ENCODE results near the gene C3orf80. TPM values are rescaled to one million over a fixed set of nuclear protein-coding genes. Genes with fewer than 3 reads are reported as not detected.
"Not testable (repeated sequence)": the region's sequence is repeated elsewhere in the genome, so short reads cannot be mapped to it uniquely, and the experiment has no call there.

Gene C3orf80
- total RNA-seq = under 1 TPM; 0.15 to 0.23 TPM

DNA sequence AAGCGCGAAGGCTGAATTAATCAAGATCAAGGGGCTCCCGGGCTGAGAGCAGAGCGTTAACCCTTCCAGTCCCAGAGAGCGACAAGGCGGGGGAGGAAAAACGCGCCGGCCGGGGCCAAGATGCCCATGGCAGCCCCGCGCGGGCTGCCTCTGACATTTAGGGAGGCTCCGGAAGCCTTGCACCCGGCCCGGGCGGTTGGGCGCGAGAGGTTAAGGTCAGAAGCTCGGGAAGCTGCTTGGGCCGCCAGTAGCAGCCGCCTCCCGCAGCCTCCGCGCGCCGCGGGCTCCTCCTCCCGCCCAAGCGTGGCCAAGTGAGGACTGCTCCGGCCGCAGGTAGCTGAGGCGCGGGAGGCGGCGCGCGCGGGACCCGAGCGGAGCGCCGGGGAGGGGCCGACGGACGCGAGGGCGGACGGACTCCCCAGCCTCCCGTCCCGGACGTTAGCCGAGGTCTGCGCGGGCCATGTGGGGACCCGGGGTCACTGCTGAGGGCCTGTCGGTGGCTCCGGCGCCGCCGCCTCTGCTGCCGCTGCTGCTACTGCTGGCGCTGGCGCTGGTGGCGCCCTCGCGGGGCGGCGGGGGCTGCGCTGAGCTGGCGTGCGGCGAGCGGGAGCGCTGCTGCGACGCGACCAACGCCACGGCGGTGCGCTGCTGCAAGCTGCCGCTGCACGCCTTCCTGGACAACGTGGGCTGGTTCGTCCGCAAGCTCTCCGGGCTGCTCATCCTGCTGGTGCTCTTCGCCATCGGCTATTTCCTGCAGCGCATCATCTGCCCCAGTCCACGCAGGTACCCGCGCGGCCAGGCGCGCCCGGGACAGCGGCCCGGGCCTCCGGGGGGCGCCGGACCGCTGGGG lies at the start of gene C3orf80:
Gene C3orf80 (plus strand): TSS at position 247 of the 850 bp plus-strand sequence. CDS start 214 bp downstream, at position 461.
- H3K36me3 Mint-ChIP-seq = no peaks in the 10 kb centered on the region
- H3K27ac Mint-ChIP-seq = no peak within 1 kb of the TSS
- H3K4me1 Mint-ChIP-seq = peaks cover 10% of the 10 kb centered on the region
- peaks cover 66% of the 10 kb centered on the region for H3K27me3 Mint-ChIP-seq
- ATAC-seq (peak; percentile 89), DNase-seq (peak; percentile 61)
- H3K4me3 Mint-ChIP-seq = peak within 1 kb of the TSS; percentile 60
- CTCF ChIA-PET = interaction anchor here (1.3 to 1.5 kb wide), 5 partner anchors 14 to 188 kb away, joined by 3 to 5 read pairs (median 4); no protein-coding TSS in a partner anchor
- no peaks in the 10 kb centered on the region for H3K9me3 Mint-ChIP-seq (ENCODE audit: low read depth)

DNA sequence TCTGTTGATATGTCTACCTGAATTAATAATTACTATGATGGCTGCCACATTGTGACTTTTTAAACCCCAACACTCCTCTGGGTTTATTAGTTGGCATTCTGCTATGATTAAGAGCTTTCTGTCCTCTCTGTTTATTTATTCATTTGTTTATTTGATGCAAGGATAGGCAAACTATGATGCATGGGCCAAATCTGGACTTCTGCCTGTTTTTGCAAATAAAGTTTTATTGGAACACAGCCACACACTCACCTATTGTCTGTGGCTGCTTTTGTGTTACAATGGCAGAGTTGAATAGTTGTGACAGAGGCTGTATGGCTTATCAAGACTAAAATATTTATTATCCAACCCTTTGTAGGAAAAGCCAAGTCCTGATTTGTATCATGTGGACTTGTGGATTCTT lies 48.3 kb upstream of the C3orf80 start:
- ATAC-seq (no peak), DNase-seq (no peak)
- H3K4me3 Mint-ChIP-seq = no peak overlapping the region
- CTCF ChIA-PET = no interaction called here
- no peaks in the 10 kb centered on the region for H3K9me3 Mint-ChIP-seq (ENCODE audit: low read depth)
- H3K27ac Mint-ChIP-seq = no peak overlapping the region
- peaks cover 17% of the 10 kb centered on the region for H3K27me3 Mint-ChIP-seq
- H3K36me3 Mint-ChIP-seq = no peaks in the 10 kb centered on the region
- peaks cover 4% of the 10 kb centered on the region for H3K4me1 Mint-ChIP-seq

DNA sequence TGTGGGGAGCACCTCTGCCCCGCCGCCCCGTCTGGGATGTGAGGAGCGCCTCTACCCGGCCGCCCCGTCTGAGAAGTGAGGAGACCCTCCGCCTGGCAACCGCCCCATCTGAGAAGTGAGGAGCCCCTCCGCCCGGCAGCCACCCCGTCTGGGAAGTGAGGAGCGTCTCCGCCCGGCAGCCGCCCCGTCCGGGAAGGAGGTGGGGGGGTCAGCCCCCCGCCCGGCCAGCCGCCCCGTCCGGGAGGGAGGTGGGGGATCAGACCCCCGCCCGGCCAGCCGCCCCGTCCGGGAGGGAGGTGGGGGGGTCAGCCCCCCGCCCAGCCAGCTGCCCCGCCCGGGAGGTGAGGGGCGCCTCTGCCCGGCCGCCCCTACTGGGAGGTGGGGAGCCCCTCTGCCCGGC lies 46.6 kb upstream of the C3orf80 start:
- H3K4me1 Mint-ChIP-seq, H3K4me3 Mint-ChIP-seq: not testable (repeated sequence)

DNA sequence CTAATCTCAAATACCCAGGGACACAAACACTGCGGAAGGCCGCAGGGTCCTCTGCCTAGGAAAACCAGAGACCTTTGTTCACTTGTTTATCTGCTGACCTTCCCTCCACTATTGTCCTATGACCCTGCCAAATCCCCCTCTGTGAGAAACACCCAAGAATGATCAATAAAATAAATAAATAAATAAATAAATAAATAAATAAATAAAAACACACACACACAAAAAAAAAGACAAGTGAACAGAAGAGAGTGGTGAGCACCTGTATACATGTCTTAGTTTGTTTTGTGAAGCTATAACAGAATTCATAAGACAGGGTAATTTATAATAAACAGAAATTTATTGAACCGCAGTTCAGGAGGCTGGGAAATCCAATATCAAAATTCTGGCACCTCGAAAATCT lies 45.8 kb upstream of the C3orf80 start:
- CTCF ChIA-PET; H3K9me3 Mint-ChIP-seq (ENCODE audit: low read depth); H3K27ac Mint-ChIP-seq; ATAC-seq; H3K4me1 Mint-ChIP-seq; DNase-seq; H3K36me3 Mint-ChIP-seq; H3K4me3 Mint-ChIP-seq: not testable (repeated sequence)
- H3K27me3 Mint-ChIP-seq = peaks cover 23% of the 10 kb centered on the region

More for the DNA sequence above, 46.6 kb upstream of the C3orf80 start:
- peaks cover 22% of the 10 kb centered on the region for H3K27me3 Mint-ChIP-seq
- ATAC-seq; H3K27ac Mint-ChIP-seq; H3K36me3 Mint-ChIP-seq; DNase-seq; CTCF ChIA-PET; H3K9me3 Mint-ChIP-seq (ENCODE audit: low read depth): not testable (repeated sequence)

DNA sequence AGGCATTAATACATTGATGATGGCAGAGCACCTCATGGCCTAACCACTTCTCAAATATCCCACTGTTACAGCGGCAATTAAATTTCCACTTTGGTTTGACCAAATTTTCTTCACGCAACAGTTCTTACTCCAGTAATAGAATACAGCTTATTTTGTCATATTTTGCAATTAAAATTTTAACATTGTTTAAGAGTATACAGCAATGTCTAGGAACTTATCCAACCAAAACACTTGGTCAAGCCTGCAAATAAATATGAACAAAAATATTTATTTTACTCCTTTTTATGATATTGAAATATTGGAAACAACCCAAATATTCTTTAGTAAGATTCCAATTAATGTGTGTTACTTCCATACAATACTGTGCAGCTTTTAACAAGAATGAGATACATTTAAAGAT lies 45.3 kb upstream of the C3orf80 start:
- no peaks in the 10 kb centered on the region for H3K36me3 Mint-ChIP-seq
- CTCF ChIA-PET = no interaction called here
- ATAC-seq (no peak), DNase-seq (no peak)
- no peaks in the 10 kb centered on the region for H3K9me3 Mint-ChIP-seq (ENCODE audit: low read depth)
- peaks cover 23% of the 10 kb centered on the region for H3K27me3 Mint-ChIP-seq
- H3K4me3 Mint-ChIP-seq = no peak overlapping the region
- H3K4me1 Mint-ChIP-seq = no peaks in the 10 kb centered on the region
- H3K27ac Mint-ChIP-seq = no peak overlapping the region

DNA sequence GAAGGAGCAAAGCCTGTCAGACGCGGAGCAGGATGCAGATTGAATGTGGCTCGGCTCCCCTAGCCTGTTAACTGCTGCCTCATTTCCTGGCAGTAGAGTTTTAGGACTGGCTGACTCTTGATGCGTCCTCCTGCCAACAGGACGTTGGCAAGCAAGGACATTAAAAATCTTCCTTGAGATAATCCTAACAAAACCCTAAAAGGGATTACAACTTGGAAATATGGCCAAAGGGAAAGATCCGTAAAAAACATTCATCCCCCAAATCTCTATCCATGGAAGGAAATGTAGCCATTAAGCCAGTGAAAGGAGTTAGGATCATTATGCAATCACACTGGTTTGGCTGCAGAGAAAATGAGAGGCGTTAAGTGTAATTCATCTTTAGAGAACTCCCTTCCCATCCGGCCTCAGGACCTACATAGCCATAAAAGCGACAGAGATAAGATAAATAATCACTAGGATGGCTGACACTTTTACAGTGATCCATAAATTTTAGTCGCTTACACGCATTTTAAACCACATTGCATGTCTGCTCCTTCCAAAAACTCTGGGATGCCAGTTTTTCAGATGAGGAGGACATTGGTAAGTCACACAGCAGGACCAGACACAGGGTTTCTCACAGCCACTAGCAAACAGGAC lies 44.5 kb upstream of the C3orf80 start:
- ATAC-seq = no peak
- Mint-ChIP-seq H3K4me3 (no peak overlapping the region), H3K27me3 (peaks cover 23% of the 10 kb centered on the region), H3K4me1 (no peaks in the 10 kb centered on the region), H3K36me3 (no peaks in the 10 kb centered on the region), H3K9me3 (ENCODE audit: low read depth) (no peaks in the 10 kb centered on the region), H3K27ac (no peak overlapping the region)
- CTCF ChIA-PET = no interaction called here
- no peak for DNase-seq

DNA sequence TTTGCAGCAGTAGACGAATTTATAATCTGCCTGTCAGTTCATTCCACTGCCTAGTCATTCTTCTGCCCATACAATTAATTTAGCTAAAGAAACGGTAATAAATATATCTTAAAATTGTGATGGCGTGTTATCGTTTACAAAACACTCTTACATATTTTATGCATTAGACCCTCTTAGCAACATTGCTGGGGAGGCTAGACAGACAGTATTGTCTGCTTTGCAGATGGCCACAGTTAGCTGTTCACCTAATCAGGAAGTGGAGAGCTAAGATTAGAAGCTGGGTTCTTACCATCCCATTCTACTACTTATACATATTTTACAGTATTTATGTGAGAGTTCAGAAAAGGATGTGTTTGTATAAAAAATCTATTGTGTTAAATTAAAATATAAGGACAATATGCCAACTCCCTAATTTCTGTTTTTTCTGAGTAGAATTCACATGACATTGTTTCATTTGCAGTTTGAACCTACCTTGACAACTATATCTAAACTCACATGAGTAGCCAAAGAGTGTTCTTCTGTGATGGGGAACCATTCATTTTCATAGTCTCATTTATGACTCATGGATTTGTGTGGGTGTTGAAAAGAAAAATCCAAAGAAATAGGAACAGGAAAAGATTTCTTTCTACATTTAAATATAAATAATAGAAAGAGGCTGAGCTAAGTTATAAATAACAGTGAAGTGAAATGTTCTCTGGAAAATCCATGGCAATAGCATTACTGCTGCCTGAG lies 41.7 kb upstream of the C3orf80 start:
- no peak for ATAC-seq

DNA sequence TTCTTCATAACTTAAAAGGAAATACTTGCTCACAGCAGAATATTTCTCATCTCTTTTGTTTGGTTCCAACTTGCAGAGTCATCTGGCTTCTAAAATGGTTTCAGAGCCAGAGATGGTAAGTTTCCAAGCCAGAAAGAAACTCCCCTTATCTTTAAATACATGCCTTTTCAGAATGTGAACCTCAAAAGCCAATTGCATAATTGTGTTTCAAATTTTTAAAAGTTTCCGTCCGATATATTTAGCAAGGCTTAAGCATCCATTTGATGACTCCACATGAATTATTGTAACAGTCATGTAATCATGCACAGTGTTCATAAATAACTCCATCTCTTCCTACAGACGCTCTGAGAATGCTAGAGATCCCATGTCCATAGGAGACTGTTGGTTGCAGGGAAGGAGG lies 40.6 kb upstream of the C3orf80 start:
- DNase-seq (no peak), ATAC-seq (no peak)
- Mint-ChIP-seq H3K36me3 (no peaks in the 10 kb centered on the region), H3K4me3 (no peak overlapping the region), H3K9me3 (ENCODE audit: low read depth) (no peaks in the 10 kb centered on the region), H3K27ac (no peak overlapping the region), H3K27me3 (peaks cover 25% of the 10 kb centered on the region), H3K4me1 (no peaks in the 10 kb centered on the region)
- CTCF ChIA-PET = no interaction called here

More for the DNA sequence above, 41.7 kb upstream of the C3orf80 start:
- no peaks in the 10 kb centered on the region for H3K36me3 Mint-ChIP-seq
- no peak for DNase-seq
- no peaks in the 10 kb centered on the region for H3K9me3 Mint-ChIP-seq (ENCODE audit: low read depth)
- H3K4me3 Mint-ChIP-seq = no peak overlapping the region
- peaks cover 26% of the 10 kb centered on the region for H3K27me3 Mint-ChIP-seq
- H3K27ac Mint-ChIP-seq = no peak overlapping the region
- CTCF ChIA-PET = no interaction called here
- H3K4me1 Mint-ChIP-seq = no peaks in the 10 kb centered on the region

DNA sequence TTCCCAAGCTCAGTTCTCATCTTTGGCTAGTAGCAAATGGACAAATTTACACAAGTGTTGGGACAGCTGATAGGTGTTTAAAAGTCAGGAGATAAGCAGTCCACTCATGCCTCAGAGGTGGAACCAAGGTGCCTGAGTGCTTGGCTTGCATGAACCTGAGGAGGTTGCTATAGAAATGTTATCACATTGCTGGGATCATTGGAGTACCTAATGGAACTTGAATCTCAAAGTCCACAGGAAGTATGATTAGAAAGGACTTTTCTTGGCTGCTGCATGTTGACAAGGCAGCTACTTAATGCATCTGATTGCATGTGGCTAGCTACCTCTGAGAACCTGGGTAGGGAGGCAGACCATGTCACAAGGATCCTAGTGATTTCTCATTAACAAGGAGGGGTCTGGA lies 39.5 kb upstream of the C3orf80 start:
- H3K4me1 Mint-ChIP-seq = no peaks in the 10 kb centered on the region

DNA sequence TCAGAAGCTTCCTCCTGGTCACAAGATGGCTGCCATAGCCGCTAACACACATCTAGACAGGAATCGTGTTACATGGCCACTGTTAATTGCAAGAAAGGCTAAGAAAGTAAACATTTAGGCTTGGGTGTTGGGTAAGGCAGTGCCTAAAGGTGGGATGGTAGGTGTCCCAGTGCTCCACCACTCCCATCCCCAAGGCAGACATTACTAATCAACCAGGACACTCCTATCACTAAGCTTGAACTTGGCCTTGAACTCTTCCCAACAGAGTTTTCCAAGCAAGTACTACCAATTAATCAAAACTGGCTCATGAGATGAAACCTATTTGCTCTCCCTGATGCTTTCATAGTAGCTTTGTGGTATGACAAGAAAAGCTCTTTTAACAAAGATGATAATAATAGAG lies 37.9 kb upstream of the C3orf80 start:
- peaks cover 8% of the 10 kb centered on the region for H3K27me3 Mint-ChIP-seq
- H3K9me3 Mint-ChIP-seq (ENCODE audit: low read depth) = no peaks in the 10 kb centered on the region
- no peaks in the 10 kb centered on the region for H3K4me1 Mint-ChIP-seq
- no peak overlapping the region for H3K4me3 Mint-ChIP-seq
- DNase-seq = no peak
- CTCF ChIA-PET = no interaction called here
- no peak overlapping the region for H3K27ac Mint-ChIP-seq
- ATAC-seq = no peak
- no peaks in the 10 kb centered on the region for H3K36me3 Mint-ChIP-seq

More for the DNA sequence above, 39.5 kb upstream of the C3orf80 start:
- Mint-ChIP-seq H3K4me3 (no peak overlapping the region), H3K9me3 (ENCODE audit: low read depth) (no peaks in the 10 kb centered on the region), H3K27me3 (peaks cover 17% of the 10 kb centered on the region), H3K36me3 (no peaks in the 10 kb centered on the region), H3K27ac (no peak overlapping the region)
- DNase-seq (no peak), ATAC-seq (no peak)
- CTCF ChIA-PET = no interaction called here

DNA sequence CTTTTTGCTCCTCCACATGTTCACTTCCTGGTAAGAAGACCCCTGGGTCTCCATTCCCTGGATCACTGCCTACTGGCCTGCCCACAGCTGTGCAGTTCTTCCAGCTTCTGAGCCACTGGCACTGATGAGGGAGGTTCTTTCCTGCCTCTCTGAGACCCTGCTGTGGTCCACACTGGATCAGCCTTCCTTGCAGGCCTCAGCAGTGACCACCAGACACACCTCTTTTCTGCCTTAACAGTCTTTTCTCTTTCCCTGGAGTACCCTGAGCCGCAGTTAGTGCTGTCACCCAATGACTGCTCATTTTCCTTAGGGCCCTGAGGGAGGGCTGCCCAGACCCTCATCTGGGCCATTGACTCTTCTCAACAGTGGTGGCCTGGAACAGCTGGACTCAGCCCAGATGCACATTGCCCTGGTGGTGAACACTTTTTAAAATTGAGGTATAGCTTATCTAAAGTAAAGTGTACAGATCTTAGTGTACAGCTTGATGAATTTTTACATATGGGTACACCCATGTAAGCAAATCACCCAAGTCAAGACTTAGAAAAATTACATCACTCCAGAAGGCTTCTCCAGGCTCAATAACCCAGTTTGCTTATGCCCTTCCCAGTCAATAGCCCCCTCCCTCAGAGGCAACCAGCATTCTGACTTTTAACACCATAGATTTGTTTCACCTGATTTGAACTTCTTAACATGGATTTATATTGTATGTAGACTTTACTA lies 32.8 kb upstream of the C3orf80 start:
- H3K27me3 Mint-ChIP-seq = no peaks in the 10 kb centered on the region
- no peak overlapping the region for H3K27ac Mint-ChIP-seq
- H3K9me3 Mint-ChIP-seq (ENCODE audit: low read depth) = no peaks in the 10 kb centered on the region
- H3K4me3 Mint-ChIP-seq = no peak overlapping the region
- no peaks in the 10 kb centered on the region for H3K36me3 Mint-ChIP-seq
- ATAC-seq (no peak), DNase-seq (no peak)
- no peaks in the 10 kb centered on the region for H3K4me1 Mint-ChIP-seq
- CTCF ChIA-PET = no interaction called here

DNA sequence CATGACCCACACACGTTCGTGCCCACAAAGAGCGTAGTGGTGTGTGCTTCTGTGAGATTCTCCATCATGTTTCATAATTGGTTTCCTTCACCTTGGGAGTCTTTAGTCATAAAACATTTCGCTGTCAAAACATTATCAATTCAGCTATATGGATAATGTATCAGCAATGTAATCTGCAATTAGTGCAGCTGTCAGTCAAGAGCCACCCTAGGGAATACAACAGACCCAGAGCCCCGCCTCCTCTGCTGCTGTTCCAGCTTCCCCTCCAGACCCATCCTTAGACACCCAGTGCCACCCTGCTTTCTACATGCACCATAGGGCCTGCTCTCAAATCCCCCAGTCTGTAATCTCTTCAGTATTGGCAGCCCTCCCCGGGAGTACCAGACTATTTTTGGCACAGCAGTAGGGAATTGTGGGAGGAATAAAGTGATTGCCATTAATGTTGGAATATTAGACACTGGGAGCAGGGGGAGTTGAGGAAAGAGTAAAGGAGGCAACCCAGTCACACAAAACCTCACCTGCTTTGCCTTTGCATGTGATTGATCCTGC lies 31.5 kb upstream of the C3orf80 start:
- no peak for ATAC-seq

DNA sequence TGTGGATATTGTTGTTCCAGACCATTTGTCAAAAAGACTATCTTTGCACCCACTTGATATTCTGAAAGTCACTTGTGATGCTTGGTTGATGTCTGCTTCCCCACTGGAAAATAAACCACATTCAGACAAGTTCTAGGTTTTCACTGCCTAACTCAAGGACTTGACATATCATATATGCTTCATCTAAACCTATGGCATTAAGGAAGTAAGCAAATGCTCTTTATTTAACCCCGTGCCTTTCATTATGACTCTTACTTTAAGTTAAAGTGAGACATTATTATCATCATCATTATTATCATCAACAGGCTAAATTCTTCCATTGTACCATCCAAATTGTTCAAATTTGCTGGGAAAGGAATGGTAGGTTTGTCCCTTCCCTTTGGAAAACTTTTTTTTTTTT lies 30.8 kb upstream of the C3orf80 start:
- Mint-ChIP-seq H3K9me3 (ENCODE audit: low read depth) (no peaks in the 10 kb centered on the region), H3K27ac (no peak overlapping the region), H3K4me3 (no peak overlapping the region), H3K4me1 (no peaks in the 10 kb centered on the region), H3K36me3 (no peaks in the 10 kb centered on the region), H3K27me3 (no peaks in the 10 kb centered on the region)
- ATAC-seq = no peak
- CTCF ChIA-PET = no interaction called here
- DNase-seq = no peak

More for the DNA sequence above, 31.5 kb upstream of the C3orf80 start:
- no peaks in the 10 kb centered on the region for H3K36me3 Mint-ChIP-seq
- no peak for DNase-seq
- H3K4me3 Mint-ChIP-seq = no peak overlapping the region
- no peaks in the 10 kb centered on the region for H3K4me1 Mint-ChIP-seq
- CTCF ChIA-PET = no interaction called here
- H3K9me3 Mint-ChIP-seq (ENCODE audit: low read depth) = no peaks in the 10 kb centered on the region
- no peak overlapping the region for H3K27ac Mint-ChIP-seq
- H3K27me3 Mint-ChIP-seq = no peaks in the 10 kb centered on the region
